Medulla oblongata (tissue), 1 donor: Measurements from ENCODE around the gene ZNF280C.

ENCODE experiments used
- DNase-seq: peaks from one replicate; pipeline ENCODE4 v3.0.0-alpha.2; 2015; ENCODE audit errors: extremely low spot score

ZNF280C gene

GRCh38 chrX:130179170-130179569 is 89.5 kb downstream of the ZNF280C start:
- no peak for DNase-seq

- DNase-seq: no peak
Observed at GRCh38 chrX:130176942-130177341, 91.8 kb downstream of the ZNF280C start.

GRCh38 chrX:130176354-130176776 is 92.3 kb downstream of the ZNF280C start:
- no peak for DNase-seq

- DNase-seq: no peak
Observed at GRCh38 chrX:130174937-130175336, 93.8 kb downstream of the ZNF280C start.

- DNase-seq: peak; percentile 41
Observed at GRCh38 chrX:130174045-130174704, 94.5 kb downstream of the ZNF280C start.

GRCh38 chrX:130173190-130173895 is 95.4 kb downstream of the ZNF280C start:
- peak; percentile 78 for DNase-seq

- DNase-seq: no peak
Observed at GRCh38 chrX:130172127-130172845, 96.4 kb downstream of the ZNF280C start.

- DNase-seq: peak; percentile 59
Observed at GRCh38 chrX:130171446-130172126, 97.1 kb downstream of the ZNF280C start, which contains the start of gene RAB33A. RAB33A (plus strand) TSS chrX:130171962; CDS start chrX:130172063, 101 bp downstream.

GRCh38 chrX:130170752-130171445 is 97.8 kb downstream of the ZNF280C start:
- peak; percentile 90 for DNase-seq

- no peak for DNase-seq
Observed at GRCh38 chrX:130167040-130167439, 101.7 kb downstream of the ZNF280C start.

- no peak for DNase-seq
Observed at GRCh38 chrX:130166503-130166777, 102.3 kb downstream of the ZNF280C start.

GRCh38 chrX:130165703-130166502 is 102.8 kb downstream of the ZNF280C start, which contains the start of gene AIFM1:
AIFM1 (minus strand) TSS chrX:130165841; CDS start chrX:130165656, 185 bp downstream.
- peak; percentile 91 for DNase-seq

- peak; percentile 46 for DNase-seq
Observed at GRCh38 chrX:130165181-130165702, 103.5 kb downstream of the ZNF280C start.

GRCh38 chrX:130163398-130163797 is 105.3 kb downstream of the ZNF280C start:
- DNase-seq: no peak

- DNase-seq: no peak
Observed at GRCh38 chrX:130162094-130162735, 106.5 kb downstream of the ZNF280C start.

- no peak for DNase-seq
Observed at GRCh38 chrX:130159776-130160175, 108.9 kb downstream of the ZNF280C start.

- DNase-seq: no peak
Observed at GRCh38 chrX:130158311-130158710, 110.4 kb downstream of the ZNF280C start.

- DNase-seq: no peak
Observed at GRCh38 chrX:130155564-130155963, 113.1 kb downstream of the ZNF280C start.
